ENCODE measurements around the gene TACC2.

The TACC2 gene

GRCh38 chr10:122254831-122255230, 265.9 kb downstream of the TACC2 start:
- DNase-seq = no peak

- DNase-seq = no peak
Observed at GRCh38 chr10:122255509-122256301, 266.7 kb downstream of the TACC2 start.

- no peak for DNase-seq
Observed at GRCh38 chr10:122257041-122257440, 268.1 kb downstream of the TACC2 start.

GRCh38 chr10:122258136-122259074, 269.4 kb downstream of the TACC2 start:
- no peak for DNase-seq

- DNase-seq = no peak
Observed at GRCh38 chr10:122259075-122259466, 270.1 kb downstream of the TACC2 start.

GRCh38 chr10:122261584-122261983, 272.6 kb downstream of the TACC2 start:
- no peak for DNase-seq

GRCh38 chr10:122263971-122264370, 275.0 kb downstream of the TACC2 start:
- no peak for DNase-seq

- no peak for DNase-seq
Observed at GRCh38 chr10:122264436-122264835, 275.5 kb downstream of the TACC2 start.

- DNase-seq = no peak
Observed at GRCh38 chr10:122264931-122265330, 276.0 kb downstream of the TACC2 start.

GRCh38 chr10:122265896-122266295, 276.9 kb downstream of the TACC2 start:
- DNase-seq = no peak

- DNase-seq = peak; percentile 10 to 30 (median 28)
Observed at GRCh38 chr10:122267849-122268737, 279.1 kb downstream of the TACC2 start.

- DNase-seq = no peak
Observed at GRCh38 chr10:122269059-122269687, 280.2 kb downstream of the TACC2 start.

GRCh38 chr10:122271076-122271475, 282.1 kb downstream of the TACC2 start, which contains the start of gene BTBD16:
Gene BTBD16 (plus strand): TSS chr10:122271296. CDS start chr10:122275082, 3,786 bp downstream.
- DNase-seq = no peak

GRCh38 chr10:122273966-122274545, 285.1 kb downstream of the TACC2 start:
- no peak for DNase-seq

- no peak for DNase-seq
Observed at GRCh38 chr10:122276611-122277208, 287.7 kb downstream of the TACC2 start.

GRCh38 chr10:122277526-122278136, 288.7 kb downstream of the TACC2 start:
- no peak for DNase-seq

GRCh38 chr10:122279725-122280141, 290.8 kb downstream of the TACC2 start:
- DNase-seq = peak in 2 of 3 experiments; percentile 7 to 26

- DNase-seq = no peak
Observed at GRCh38 chr10:122280156-122280555, 291.2 kb downstream of the TACC2 start.

GRCh38 chr10:122281018-122281626, 292.2 kb downstream of the TACC2 start:
- DNase-seq = no peak

GRCh38 chr10:122281751-122282150, 292.8 kb downstream of the TACC2 start:
- DNase-seq = no peak
